Skin of body (tissue), 2 donors: ENCODE data around the gene RAB7B. TPM values are rescaled to one million over a fixed set of nuclear protein-coding genes. Genes with fewer than 3 reads are reported as not detected.

Source experiments
- DNase-seq: peaks from one replicate; lab custom pipeline; 2025; lab: John Stamatoyannopoulos, UW
- total RNA-seq: library from RNA; depleted of rRNA; stranded (reverse); fragments of >200 nt; gene quantifications from one replicate; pipeline ENCODE4 v1.2.3, GENCODE V29; 2014

The RAB7B gene
- total RNA-seq, 1 donor from 2014 or later: 17.2 TPM

DNA sequence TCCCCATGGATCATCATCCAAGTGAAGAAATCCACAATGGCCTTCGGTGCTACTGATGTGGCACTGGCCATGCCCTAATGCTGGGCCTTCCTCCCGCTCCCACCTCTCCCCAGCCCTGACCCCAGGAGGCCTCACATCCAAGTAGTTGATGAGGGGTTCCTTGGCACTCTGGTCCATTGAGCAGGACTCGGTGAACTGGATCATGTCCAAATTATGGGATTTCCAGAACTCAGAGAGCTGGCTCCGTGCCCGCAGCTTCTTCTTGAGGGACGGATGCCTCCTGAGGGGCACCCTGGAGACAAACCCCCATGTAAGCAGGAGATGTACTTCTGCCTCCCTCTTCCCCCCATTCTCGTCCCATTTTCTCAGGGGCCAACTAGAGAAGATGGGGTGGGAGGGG is 19.6 kb upstream of the RAB7B start:
- no peak for DNase-seq

GRCh38 chr1:206021626-206022365 is 18.6 kb upstream of the RAB7B start:
- DNase-seq: no peak

- no peak for DNase-seq
Observed at GRCh38 chr1:206021008-206021625, 17.9 kb upstream of the RAB7B start.

GRCh38 chr1:206020393-206021007 is 17.3 kb upstream of the RAB7B start:
- DNase-seq: no peak

DNA sequence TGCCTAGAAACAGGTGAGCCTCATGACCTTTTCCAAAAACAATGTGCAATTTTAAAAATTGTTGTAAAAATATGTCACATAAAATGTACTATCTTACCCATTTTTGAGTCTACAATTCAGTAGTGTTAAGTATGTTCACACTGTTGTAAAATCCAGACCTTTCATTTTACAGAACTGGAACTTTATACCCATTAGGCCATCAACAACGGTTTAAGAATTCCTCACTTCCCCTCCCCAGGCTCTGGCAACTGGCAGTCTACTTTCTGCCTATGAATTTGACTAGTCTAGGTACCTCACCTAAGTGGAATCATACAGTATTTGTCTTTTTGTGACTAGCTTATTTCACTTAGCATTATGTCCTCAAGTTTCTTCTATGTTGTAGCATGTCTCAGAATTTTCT is 11.9 kb upstream of the RAB7B start:
- no peak for DNase-seq

DNA sequence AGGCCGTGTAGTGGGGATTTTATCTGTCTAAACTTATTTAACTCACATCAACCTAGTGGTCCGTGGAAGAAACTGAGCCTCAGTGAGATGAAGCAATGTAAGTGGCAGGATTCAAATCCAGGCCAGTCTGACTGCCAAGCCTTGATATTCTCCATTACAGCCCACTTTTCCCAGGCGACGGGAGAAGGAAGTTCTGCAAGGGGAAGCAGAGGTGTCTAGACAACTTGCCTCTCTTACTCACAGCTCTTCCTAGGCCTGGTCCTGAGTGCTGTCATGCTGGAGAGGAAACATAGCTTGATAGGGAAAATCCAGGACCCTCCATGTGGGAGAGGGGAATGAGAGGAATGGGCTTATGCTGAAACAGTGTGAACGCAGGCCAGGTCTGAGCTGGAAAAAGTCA is 11.4 kb upstream of the RAB7B start:
- no peak for DNase-seq

GRCh38 chr1:206013026-206013795 is 10.0 kb upstream of the RAB7B start:
- no peak for DNase-seq

DNA sequence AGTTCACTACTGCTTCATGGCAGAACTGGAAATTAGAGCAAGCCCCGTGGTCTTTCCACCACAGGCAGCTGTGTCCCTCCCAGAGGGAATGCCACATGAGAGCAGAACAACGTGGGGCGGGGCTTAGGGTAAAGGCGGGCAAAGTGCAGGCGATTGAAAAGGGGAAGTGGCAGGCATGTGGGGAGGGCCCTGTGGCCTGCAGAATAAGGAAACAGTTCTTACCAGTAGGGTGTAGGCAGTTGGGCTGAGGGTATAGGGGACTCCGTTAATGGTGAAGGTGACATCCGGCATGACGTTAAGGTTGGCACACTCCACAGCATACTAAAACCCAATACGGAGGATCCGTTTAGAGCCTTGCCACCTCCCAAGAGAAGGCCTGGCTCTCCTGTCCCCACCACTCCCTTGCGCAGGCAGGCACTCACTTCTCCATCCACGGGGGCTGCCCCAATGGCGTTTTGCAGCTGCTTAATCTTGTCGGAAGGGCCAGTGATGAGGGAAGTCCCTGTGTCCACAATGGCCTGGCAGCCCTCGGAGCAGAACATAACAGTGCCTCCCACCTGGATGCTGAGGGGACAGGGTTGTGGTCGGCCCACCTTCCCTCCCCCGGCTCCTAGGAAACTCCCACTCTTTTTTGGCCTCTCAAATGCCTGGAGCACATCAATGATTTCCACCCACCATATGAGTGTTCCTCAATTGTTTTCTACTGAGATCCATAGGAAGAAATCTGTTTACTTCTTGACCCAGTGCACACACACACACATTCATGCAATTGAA is 9.1 kb upstream of the RAB7B start:
- DNase-seq: no peak

GRCh38 chr1:206011057-206011456 is 7.9 kb upstream of the RAB7B start:
- DNase-seq: no peak

DNA sequence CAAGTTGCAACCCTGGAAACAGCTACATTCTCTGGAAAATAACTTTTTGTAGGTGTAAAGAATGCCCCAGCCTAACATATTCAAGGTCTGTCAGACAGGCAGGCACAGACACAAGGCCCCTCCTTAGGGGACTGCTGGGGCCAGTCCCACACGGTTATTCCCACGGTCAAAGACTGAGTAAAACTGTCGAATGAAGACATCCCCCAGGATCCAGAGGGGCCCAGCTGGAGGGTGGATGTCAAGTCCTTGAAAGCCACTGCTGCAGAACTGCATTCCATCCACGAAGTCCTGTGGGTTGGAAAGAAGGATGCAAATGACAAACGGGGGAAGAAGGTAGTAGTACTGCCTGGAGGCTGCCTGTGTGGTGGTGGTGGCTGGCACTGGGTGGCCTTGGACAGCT is 6.9 kb upstream of the RAB7B start:
- DNase-seq: no peak

GRCh38 chr1:206006946-206007345 is 3.8 kb upstream of the RAB7B start:
- DNase-seq: no peak

DNA sequence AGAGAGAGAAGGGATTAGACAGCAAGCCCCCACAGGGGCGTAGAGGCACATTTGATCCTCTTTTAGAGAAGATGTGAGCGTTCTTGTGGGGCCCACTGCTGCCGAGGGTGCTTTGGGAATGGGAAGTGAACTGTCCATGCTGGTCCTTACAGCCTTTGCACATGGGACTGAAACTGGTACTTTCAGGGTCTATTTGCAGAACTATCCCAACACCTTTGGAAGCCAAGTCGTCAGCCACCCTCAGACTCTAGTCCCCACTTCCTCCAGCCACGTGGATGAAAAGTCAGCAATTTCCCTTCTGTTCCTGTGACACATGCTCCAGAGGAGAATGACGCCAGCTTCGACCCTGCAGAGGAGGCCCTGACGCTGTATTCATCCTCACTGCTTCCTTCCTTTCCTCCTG is 2.6 kb upstream of the RAB7B start:
- no peak for DNase-seq

- DNase-seq: no peak
Observed at GRCh38 chr1:206005234-206005633, 2.0 kb upstream of the RAB7B start.

GRCh38 chr1:206004826-206005225 is 1.6 kb upstream of the RAB7B start:
- DNase-seq: peak; percentile 16

DNA sequence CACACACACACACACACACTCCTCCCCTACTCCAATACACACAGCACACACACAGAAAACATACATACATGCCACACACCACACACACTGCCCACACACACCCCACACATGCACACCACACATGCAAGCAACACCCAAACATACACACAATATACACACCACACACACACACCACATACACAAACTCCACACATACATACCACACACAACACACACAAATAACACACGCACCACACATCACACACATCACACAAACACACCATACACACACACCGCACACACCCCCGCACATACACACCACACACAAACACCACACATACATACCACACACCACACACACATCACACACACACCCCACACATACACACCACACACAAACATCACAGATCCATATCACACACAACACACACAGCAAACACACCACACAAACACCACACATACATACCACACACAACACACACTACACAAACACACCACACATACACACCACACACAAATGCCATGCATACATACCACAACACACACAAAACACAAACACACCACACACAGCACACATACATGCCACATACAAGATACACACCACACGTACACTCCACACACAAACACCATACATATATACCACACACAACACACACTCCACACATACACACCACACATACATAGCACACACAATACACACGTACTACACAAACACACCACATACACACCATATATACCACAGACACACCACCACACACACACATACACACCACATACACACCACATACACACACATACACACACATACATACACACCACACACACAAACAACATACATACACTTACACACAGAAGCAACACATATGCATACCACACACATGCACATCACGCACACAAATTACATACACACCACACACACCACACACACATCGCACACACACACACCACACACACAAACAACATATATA is 932 bp upstream of the RAB7B start:
- no peak for DNase-seq

GRCh38 chr1:206002160-206002559 is 1.0 kb downstream of the RAB7B start:
- no peak for DNase-seq

DNA sequence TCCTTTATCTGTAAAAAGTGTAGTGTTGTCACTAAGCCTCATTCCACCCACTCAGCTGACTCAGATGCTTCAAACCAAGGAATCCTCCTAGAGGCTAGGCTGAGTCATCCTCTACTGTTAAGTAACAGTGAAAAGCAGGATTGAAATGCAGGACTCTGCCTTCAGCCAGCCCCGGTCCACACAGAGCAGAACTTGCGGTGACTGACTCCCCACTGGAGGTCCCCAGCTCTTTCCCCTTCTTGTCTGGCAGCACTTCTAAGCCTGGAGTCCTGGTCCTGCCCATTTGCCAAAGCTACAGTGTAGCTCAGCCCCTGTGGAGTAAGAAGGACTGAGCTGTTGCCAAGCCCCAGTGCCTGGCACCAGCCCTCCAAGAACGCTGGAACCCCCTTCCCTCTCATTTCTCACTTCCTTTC is 1.7 kb downstream of the RAB7B start:
- no peak for DNase-seq

DNA sequence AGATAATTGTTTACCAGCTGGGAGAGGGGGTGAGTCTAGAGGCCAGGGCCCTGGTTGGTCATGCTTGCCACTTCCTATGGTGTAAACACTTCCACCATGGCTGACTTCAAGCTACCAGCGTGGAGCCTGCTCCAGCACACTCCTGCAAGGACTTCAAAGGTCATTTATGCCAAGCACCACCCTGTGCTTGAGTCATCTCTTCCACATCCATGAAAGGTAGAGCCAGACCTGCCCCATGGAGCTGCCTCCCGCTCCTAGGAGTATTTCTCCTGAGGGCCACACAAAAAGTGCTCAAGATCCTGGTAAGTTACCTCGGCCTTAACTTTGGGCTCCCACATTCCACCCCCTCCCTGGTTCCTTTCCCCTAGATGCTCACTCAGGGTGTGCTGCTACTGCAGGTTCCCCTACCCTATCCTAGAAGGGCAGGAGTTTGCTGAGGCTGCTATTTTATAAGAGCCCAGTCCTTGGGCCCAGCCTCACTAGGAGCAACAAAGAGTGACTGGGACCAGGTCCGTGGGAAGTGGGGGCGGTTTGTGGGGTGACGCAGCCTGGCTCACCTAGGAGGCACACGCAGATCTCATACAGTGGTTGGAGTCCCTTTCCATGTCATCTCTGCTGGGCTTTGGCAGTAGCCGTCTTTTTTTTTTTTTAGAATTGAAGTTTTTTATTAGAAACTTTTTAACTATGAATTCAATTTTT is 2.4 kb downstream of the RAB7B start:
- no peak for DNase-seq

DNA sequence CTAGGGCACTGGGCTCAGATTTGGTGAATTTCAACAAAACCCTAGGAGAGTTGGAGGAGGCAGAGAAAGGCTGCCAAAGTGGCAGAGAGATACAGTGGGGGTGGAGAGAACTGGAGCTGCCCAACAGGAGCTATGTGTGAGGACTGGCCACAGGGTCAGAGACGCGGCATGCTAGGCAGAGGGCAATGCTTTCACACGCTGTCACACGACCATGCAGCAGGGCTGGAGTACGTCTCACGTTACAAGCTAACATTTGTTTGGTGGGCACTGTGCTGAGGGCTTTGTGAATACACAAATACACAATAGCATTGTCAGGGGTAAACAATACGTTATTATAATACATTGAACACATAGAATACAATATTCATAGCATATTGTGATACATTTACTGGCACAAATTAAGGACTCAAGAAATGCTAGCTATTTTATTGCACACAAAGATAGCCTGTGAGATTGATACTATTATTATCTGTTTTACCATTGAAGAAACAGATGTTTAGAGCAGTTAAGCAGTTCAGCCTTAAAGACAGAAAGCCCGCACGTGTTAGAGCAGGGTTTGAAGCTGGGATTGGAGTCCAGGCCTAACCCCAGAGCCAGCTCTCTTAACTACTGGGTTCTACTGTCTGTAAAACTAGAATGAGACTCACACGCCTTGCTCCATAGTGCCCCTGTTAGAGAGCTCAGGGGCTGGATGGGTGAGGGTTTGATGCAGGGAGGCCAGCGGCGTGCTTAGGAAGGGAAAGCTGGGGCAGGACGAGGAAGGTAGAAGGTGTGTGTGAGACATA is 4.5 kb downstream of the RAB7B start:
- DNase-seq: no peak
